ENCODE measurements around the gene FKBP5.
A peak's percentile ranks its signal among the peaks of the same experiment; 100 is the strongest.
"Not testable (repeated sequence)": the region's sequence is repeated elsewhere in the genome, so short reads cannot be mapped to it uniquely, and the experiment has no call there.

The FKBP5 gene

DNA sequence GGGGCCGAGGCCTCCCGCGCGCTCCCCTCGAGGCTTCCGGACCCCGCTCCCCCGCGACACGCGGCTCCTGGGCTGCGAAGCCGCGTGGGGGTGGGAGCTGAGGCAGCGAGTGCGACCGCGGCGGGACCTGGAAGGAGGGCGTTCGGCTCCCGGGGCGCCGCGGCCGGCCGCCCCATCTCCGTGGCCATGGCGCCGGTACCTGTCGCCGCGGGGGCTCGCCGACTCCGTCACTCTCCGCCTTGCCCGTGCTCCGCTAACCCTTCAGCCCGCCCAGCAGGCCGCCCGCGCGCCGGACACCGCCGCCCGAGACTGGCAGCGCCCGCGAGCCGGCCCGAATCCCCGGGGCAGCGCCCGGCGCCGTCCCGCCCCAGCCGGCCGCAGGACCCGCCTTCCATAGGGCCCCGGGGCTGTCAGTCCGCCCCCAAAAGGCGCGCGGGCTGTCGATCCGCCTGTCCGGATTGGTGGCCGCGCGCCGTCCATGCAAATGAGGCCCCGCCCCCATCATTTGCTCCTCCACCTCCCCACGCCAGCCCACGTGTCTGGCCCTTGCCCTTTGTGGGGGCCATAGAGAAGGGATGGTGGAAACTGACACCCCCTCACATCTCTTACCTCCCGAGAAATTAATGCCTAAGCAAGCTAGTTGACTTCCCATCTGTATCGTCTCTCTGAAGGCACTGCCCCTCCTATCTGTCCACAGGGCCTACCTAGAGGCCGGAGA lies at the start of gene FKBP5:
Gene FKBP5, minus strand, starts transcription at position 311 of the 718 bp plus-strand sequence. CDS start 46,091 bp downstream, outside the sequence.
- peak in 55 of 56 donors; percentile 36 to 96 (median 84) for DNase-seq

DNA sequence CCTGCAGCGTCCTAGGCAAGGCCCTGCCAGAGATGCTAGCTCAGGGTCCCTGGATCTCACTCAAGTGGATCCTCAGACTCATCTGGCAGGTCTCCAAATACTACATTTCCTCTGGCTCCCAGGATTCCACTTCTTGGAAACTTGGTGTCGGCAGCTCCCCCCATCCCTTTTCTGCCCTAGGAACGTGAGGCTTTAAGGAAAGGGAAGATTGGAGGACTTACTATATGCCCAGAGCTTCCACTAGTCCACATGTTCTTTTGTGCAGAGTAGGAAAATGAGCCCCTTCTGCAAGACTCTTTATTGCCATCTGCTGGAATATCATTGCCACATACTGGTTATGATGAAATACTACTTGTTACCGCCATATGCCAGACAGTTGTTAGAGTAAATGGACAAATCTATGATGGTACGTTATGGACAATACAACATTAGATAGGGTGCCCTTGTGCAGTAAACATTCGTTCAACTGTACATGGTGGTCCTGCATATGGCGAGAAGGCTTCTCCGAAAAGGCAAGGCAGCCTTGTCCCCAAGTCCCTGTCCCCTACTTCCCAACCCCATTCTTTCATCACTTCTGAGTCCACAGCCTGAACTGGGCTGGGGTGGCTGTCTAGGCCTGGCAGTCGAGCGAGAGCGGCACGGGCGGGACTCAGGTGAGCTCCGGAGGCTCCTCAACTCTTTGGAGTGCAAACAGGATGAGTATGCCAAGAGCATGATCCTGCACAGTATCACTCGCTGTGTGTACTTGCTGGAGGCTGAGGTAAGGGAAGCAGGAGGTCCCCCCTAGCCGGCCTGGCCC lies 48.9 kb upstream of the FKBP5 start:
- peak in 10 of 56 donors; percentile 10 to 61 (median 26) for DNase-seq

DNA sequence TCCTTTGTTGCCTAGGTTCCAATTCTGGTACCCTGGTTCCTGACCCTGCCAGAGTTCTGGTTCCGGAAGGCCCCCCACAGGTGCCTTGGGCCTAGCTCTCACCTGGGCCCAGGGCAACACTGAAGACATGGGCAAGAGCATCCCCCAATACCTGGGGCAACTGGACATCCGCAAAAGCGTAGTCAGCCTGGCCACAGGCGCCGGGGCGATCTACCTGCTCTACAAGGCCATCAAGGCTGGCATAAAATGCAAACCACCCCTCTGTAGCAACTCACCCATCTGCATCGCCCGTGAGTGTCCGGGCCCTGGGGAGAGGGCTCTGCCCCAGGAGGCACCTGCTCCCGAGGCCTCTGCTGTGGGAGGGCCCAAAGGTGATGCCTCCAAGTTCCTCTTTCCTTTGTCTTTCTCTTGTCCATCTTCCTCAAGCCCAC lies 48.3 kb upstream of the FKBP5 start, which contains the start of gene ARMC12:
Gene ARMC12, plus strand, starts transcription at position 51 of the 431 bp plus-strand sequence. Its CDS starts 77 bp downstream, at position 128.
- no peak for DNase-seq

DNA sequence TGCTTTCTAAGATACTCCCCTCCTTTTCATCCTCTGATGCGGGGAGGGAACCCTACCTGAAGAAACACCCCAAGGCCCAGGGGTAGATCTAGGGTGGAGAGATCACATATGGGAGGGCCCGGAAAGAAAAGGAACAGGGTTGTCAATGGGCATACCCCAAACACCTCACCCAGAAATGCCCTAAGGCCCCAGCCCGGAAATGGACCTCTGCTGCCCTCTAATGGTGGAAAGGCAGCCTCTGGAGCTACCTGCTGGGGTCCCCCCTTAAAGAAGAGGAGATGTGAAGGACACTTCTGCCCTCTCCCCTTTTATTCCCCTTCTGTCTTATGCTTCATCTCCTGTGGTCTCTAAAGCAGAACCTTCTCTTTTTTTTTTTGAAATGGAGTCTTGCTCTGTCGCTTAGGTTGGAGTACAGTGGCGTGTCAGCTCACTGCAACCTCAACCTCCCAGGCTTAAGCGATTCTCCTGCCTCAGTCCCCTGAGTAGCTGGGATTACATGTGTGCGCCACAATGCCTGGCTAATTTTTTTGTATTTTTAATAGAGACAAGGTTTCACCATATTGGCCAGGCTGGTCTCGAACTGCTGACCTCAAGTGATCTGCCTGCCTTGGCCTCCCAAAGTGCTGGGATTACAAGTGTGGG lies 47.7 kb upstream of the FKBP5 start:
- peak in 43 of 56 donors; percentile 12 to 84 (median 55) for DNase-seq

DNA sequence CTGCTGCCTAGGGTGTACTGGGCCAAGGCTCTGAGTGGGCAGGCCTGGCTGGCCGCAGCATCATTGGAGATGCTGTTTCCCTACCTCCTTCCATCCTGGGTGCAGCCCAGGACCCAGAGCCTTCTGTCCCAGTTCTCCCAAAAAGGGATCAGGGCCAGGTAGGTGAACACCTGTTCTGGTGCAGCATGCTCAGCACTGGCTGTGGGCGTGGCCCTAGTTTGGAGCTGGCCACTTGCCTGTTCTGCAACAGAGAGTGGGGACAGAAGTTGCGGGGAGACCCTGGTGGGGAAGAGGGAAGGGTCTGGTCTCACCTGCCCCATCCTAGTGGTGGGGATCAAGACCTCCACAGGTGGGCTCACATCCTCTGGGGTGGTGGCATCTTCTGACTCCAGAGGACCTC lies 46.7 kb upstream of the FKBP5 start:
- no peak for DNase-seq

DNA sequence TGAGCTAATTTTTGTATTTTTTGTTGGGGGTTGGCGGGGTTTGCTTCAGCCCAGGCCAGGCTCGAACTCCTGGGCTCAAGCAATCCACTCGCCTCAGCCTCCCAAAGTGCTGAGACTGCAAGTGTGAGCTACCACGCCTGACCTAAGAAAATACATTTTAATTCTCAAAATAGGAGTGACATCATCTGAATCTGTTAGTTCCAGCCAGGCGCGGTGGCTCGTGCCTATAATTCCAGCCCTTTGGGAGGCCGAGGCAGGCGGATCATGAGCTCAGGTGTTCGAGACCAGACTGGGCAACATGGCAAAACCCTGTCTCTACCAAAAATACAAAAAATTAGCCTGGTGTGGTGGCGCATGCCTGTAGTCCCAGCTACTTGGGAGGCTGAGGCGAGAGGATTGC lies 45.6 kb upstream of the FKBP5 start:
- not testable (repeated sequence) for DNase-seq

DNA sequence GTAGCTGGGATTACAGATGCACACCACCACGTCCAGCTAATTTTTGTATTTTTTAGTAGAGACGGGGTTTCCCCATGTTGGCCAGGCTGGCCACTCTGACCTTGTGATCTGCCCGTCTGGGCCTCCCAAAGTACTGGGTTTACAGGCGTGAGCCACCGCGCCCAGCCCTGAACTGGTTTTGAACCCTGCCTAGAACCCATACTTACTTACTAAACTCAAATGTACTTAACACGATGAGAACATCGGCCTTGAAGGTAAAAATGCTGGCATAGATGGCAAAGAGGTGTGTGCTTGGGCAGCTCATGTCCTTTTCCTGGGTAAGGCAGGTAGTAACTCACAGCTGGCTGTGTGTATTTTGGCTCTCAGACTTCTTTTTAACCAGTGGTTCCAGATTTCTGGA lies 44.9 kb upstream of the FKBP5 start:
- DNase-seq: no peak

DNA sequence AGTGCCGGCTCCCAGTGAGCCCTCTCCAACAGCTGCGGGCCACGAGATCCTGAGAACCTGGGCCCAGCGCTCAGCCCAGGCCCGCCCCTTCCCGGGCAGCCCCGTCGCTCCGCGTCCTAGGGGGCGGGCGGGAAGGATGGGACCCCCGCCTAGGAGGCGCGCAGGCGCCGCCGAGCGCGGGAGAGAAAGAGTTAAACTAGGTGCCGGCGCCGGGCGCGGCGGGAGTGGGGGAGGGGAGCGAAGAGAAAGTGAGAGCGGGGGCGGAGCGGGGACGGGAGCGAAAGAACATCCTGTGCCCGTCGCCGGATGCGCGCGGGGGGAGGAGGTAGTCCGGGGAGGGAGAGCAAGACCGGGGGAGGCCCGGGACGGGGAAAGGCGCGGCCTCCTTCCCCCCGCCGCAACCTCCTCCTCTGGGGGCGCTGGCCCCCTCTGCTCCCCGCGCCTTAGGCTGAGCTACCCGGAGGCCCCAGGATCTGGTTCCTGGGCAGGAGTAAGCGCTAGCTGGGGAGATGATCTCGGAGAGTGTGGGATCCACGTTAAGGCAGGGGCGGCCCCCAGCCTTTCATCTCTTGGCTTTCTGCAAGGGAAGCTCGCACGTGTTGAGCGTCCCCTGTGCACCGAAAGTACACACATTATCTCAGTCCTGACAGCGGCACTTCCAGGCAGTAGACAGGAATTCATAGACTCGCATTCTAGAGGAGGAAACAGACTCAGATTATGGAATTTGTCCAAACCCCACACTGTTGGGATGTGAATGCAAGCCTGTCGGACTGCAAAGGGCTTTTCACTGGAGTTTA lies 43.2 kb upstream of the FKBP5 start:
- DNase-seq: peak in 54 of 56 donors; percentile 41 to 93 (median 80)

DNA sequence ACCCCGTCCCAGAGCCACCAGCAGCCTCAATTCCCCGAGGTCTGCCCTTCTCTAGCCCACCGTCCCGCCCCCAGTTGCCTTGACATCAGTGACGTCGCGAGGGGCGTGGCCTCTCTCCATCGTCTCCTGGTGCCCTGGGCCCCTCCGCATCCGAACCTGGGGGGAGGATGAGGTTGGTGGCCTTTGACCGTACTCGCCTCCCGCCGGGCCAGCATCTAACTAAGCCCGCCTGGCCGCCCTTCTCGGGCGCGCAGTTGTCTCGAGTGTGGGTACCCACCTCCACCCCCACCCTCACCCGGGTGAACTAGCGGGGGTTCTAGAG lies 42.7 kb upstream of the FKBP5 start:
- peak in 55 of 56 donors; percentile 46 to 98 (median 86) for DNase-seq

DNA sequence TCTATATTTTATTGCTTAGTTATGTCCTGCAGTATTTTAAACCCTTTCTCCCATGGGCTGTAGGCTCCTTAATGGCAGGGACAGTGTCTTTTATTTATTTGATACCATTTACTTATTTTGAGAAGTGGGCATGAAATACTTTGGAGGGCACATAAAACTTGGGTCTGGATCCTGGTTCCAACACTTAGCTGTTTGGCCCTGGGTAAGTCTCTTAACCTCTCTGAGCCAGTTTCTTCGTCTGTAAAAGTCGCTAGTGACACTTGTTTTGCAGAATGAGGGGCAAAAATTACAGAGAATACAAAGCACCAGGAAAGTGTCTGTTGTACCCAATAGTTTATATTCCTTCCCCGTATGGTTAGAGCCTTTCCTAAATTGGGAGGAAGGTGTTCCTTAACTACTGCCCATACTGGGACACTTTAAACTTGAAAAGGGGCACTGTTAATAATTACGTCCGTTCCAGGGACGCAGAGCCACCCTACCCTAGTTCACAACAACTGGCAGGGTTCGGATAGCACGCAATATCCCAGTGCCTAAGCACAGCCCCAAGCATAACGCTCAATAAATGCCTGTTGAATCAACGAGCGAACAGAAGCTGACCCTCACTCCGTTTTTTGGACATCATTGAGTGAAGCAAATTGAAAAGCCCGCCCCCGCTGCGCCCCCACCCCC lies 42.2 kb upstream of the FKBP5 start:
- DNase-seq: no peak

DNA sequence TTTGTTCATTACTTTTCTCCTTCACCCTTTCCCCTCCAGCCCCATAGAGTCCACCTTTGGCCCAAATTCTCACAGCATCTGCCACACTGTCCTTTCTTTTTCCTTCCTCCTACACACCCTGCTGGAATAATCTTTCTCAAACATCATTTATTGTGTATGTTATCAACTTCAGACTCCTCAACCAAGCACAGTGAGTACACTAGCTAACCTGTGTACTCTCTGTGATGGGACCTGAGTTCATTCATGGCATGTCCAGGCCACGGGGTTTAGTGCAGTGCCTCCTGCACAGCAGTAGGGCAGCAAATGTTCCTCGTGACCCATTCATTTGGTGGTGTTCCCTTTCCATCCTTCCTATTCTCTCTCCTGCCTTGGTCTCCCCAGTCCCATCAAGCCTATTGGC lies 41.0 kb upstream of the FKBP5 start:
- DNase-seq: no peak

DNA sequence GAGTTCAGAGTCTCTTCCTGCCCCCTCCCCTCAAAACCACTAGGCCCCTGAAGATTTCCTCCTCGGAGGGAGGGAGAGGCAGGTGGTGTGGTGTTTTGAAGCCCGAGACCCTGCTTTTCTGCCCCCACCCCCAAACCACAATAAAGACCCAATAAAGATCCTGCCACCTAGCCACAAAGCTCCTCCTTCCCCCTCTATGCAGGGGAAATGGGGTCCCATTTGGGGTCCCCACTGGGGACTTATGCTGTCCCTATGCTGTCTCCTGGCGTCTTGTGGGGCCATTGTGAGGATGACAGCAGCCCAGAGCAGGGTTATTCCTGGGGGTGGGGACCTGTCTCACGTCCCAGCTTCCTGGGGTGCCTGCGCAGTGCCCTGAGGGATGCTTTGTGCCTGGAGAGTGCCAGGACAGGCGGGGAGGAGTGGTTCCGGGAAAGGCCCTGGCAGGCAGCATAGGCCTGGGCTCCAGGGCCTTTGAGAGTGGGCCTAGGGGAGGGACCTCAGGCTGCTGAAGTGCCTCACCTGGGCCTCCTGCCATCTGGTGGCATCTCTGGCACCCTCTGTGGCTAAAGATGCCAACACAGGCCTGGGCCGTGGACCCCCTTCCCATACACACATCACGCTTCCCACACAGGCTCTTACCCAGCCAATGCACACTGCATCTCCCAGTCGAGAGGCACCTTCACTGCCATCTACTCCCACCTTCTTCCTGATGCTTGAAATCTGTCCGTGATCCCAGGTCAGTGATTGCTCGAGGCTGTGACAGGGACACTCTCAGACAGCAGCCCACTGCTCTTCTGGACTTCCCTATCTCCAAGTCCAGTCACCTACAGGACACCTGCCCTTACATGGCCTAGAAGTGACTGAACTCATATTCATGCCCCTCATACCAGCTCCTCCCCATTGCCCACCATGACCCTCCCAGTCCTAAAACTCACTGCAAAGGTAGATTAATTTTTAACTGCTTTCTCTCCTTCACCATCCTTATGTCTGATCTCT lies 40.3 kb upstream of the FKBP5 start:
- peak in 19 of 56 donors; percentile 21 to 54 (median 41) for DNase-seq

DNA sequence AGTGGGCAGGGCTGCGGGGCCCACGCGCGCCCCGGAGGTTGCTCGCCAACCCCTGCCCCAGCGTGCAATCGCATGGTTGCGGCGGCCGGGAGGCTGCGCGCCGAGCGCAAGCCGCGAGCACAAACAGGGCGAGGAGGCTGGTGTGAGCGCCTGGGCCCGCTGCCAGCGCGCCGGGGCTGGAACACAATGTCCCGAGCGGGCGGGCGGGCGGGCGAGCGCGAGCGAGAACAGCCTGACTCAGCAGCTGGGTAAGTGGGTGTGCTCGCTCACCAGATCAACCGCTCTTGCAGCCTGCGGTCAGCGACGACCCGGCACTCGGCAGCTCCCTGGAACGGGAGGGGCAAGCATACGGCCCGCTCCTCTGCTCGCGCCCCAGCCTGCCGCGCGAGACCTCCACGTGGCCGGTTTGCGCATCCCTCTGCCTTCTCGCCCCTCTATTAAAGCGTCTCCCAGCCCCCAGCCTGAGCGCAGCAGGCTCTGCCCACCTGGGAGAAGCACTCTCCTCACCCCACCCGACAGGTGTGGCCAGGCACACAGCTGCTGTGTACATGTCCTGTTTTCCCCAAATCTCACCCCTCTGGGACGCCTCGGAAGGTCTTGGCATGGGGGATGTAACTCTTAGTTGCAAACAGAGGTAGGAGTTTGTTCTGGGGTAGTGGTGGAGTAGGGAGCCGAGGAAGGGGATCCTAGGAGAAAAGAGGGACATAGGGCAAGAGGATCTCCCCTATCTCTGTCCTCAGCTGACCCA lies 39.4 kb upstream of the FKBP5 start:
- DNase-seq: peak in 54 of 56 donors; percentile 39 to 94 (median 86)

DNA sequence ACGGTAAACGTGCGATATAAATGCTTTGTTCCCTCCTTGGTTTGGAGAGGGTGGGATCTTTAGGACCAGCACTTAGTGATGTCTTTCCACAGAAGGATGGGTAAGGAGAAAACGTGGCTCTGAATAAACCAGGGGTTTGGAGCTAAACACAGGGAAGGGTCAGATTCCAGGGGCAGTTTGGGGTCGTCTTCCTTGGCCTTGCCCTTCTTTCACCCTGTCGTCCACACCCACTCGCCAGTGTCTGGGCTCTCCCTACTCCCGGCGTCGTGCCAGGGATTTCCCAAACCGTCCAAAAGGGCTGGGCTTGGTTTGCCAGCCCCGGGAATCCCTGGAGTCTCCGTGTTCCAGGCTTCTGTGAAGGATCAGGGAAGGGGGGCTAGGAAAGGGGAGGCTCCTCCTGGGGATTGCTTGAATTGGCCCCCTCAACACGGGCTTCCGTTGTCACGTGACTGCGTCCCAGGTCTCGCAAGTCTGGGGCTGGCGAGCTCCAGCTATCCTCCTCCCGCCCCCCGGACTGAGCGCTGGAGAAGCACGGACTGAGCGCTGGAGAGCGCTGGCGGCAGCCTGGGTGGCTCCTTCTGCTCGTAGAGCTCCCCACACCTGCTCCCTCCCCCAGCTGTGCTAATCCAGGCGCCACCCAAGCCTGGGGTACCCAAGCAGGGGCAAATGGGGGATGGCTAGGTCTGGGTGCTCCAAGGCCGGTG lies 38.7 kb upstream of the FKBP5 start:
- DNase-seq: peak in 41 of 56 donors; percentile 40 to 91 (median 78)

DNA sequence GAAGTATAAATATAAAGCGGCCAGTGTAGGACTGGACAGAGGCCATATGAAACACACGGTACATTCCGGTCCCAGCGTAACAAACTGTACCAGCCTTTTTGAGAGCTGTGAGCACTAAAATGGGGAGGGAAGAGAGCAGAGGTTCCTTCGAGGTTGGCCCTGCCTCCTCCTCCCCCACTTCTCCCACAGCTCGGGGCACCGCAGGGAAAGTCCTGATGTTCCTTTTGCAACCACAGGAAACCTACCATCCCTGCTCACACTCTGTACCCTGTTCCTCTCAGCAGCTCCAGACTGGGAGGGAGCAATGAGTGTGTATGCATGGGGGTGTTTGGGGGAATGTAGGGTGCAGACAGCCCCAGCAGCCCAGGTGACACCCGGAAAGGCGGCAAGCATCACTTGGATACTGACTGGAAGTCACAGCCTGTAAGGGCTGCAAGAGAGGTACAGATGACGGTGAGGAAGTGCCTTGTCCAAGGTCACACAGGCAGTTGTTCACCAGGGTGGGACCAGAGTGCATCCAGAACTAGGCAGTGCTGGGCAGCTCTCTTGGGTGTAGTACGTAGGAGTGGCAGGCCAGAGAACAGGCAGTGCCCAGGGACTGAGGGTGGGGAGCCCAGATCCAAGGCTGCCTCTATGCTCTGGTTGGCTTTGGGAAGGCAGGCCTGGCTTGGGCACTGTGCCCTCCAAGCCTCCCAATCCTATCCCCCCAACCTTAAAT lies 37.2 kb upstream of the FKBP5 start:
- peak in 20 of 56 donors; percentile 15 to 69 (median 40) for DNase-seq

DNA sequence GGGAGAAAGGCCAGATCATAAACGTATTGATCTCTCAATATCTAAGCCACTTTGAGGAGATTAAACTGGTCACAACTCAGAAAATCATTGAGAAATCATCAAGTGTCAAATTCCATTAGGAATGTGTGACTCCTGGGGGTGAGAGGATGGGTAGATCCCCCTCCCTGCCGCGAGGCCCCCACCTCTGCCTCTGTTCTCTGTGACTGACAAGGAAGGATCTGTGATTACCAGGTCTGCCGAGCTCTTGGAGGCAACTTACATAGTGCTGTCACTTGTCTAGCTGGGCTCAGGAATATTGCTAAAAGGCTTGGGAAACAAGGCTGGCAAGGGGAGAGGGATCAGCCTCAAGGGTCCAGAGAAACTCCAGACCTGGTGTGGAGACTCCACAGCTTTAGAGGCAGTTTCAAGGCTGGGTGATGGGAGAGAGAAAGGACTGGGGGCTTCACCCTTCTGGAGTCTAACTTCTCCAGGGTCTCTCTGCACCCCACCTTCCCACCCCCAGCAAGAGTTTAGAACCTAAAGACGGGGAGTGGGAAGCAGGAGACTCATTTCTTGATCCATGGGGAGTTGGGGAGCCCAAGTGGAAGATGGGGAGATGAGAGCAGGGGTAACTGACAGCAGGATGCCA lies 36.5 kb upstream of the FKBP5 start:
- DNase-seq: no peak

DNA sequence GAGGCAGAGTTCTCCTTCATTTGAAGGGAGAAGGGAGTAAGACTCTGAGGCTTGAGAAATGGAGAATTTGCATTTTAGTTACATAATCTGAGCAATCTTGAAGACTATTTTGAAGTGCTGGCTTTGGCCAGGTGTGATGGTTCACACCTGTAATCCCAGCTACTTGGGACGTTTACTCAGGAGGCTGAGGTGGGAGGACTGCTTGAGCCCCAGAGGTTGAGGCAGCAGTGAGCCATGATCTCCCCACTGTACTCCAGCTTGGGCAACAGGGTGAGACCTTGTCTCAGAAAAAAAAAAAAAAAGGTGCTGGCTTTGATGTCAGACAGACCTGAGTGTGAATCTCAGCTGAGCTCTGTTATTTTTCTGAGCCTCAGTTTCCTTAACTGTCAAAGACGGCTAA lies 35.8 kb upstream of the FKBP5 start:
- no peak for DNase-seq
